ENCODE data around the gene KRT6B. TPM values are rescaled to one million over a fixed set of nuclear protein-coding genes. Genes with fewer than 3 reads are reported as not detected.
"Not testable (repeated sequence)": the region's sequence is repeated elsewhere in the genome, so short reads cannot be mapped to it uniquely, and the experiment has no call there.

KRT6B gene
- total RNA-seq, 4 donors from 2014 or later, result not detected

GRCh38 chr12:52494100-52494499 lies 42.2 kb upstream of the KRT6B start:
- no peak for DNase-seq
- Histone ChIP-seq H3K36me3 (no peaks in the 10 kb centered on the region), H3K4me1 (no peaks in the 10 kb centered on the region), H3K9me3 (no peaks in the 10 kb centered on the region), H3K27me3 (peaks cover 0 to 6% (median 3%) of the 10 kb centered on the region in 3 donors), H3K27ac (no peak overlapping the region), H3K4me3 (no peak overlapping the region)
- intact Hi-C loops (cut with DNase I; ENCODE audit: low total_unique reads) (no loop called here), in situ Hi-C loops (cut with MboI; ENCODE audit: low sequenced_read_pairs in 4 of 4) (no loop called here)
- TF ChIP-seq CTCF (IDR thresholded peaks at IDR 0.05 in 4 of 5, conservative IDR thresholded peaks at IDR 0.05 in 1 of 5) (no peak), POLR2A (IDR thresholded peaks at IDR 0.05) (no peak)
- no peak for ATAC-seq

GRCh38 chr12:52493172-52493571 lies 41.2 kb upstream of the KRT6B start, which contains the start of gene KRT6A:
Gene KRT6A, minus strand, starts transcription at chr12:52493257. Its CDS starts 69 bp downstream, at chr12:52493188.
- ATAC-seq (no peak), DNase-seq (no peak)
- H3K27ac ChIP-seq, result no peak within 1 kb of the TSS
- TF ChIP-seq CTCF (IDR thresholded peaks at IDR 0.05 in 4 of 5, conservative IDR thresholded peaks at IDR 0.05 in 1 of 5) (no peak), POLR2A (IDR thresholded peaks at IDR 0.05) (no peak)
- in situ Hi-C loops (cut with MboI; ENCODE audit: low sequenced_read_pairs in 4 of 4) (no loop called here), intact Hi-C loops (cut with DNase I; ENCODE audit: low total_unique reads) (no loop called here)
- H3K36me3 ChIP-seq, result no peaks in the 10 kb centered on the region
- no peaks in the 10 kb centered on the region for H3K4me1 ChIP-seq
- no peaks in the 10 kb centered on the region for H3K9me3 ChIP-seq
- H3K27me3 ChIP-seq, result peaks cover 0 to 6% (median 3%) of the 10 kb centered on the region in 3 donors
- no peak within 1 kb of the TSS for H3K4me3 ChIP-seq

GRCh38 chr12:52492405-52492804 lies 40.5 kb upstream of the KRT6B start:
- H3K36me3 ChIP-seq; H3K27ac ChIP-seq; H3K4me3 ChIP-seq; in situ Hi-C loops (cut with MboI; ENCODE audit: low sequenced_read_pairs in 4 of 4); H3K4me1 ChIP-seq; intact Hi-C loops (cut with DNase I; ENCODE audit: low total_unique reads); DNase-seq; ATAC-seq; H3K27me3 ChIP-seq; H3K9me3 ChIP-seq: not testable (repeated sequence)

GRCh38 chr12:52491495-52491894 lies 39.5 kb upstream of the KRT6B start:
- H3K36me3 ChIP-seq; H3K9me3 ChIP-seq; H3K27me3 ChIP-seq; in situ Hi-C loops (cut with MboI; ENCODE audit: low sequenced_read_pairs in 4 of 4); ATAC-seq; H3K4me1 ChIP-seq; DNase-seq; intact Hi-C loops (cut with DNase I; ENCODE audit: low total_unique reads); H3K4me3 ChIP-seq; H3K27ac ChIP-seq: not testable (repeated sequence)

- DNase-seq, result no peak
- TF ChIP-seq POLR2A (IDR thresholded peaks at IDR 0.05) (no peak), CTCF (IDR thresholded peaks at IDR 0.05 in 4 of 5, conservative IDR thresholded peaks at IDR 0.05 in 1 of 5) (no peak)
- in situ Hi-C loops (cut with MboI; ENCODE audit: low sequenced_read_pairs in 4 of 4), result no loop called here
Observed at GRCh38 chr12:52488736-52489135, 36.8 kb upstream of the KRT6B start.

GRCh38 chr12:52487744-52488443 lies 35.9 kb upstream of the KRT6B start:
- ATAC-seq; H3K4me3 ChIP-seq; DNase-seq; H3K9me3 ChIP-seq; in situ Hi-C loops (cut with MboI; ENCODE audit: low sequenced_read_pairs in 4 of 4); H3K4me1 ChIP-seq; H3K27ac ChIP-seq; H3K27me3 ChIP-seq; H3K36me3 ChIP-seq; intact Hi-C loops (cut with DNase I; ENCODE audit: low total_unique reads): not testable (repeated sequence)

More at GRCh38 chr12:52488736-52489135, 36.8 kb upstream of the KRT6B start:
- intact Hi-C loops (cut with DNase I; ENCODE audit: low total_unique reads), result no loop called here
- Histone ChIP-seq H3K4me1 (no peaks in the 10 kb centered on the region), H3K27ac (no peak overlapping the region), H3K4me3 (no peak overlapping the region), H3K36me3 (no peaks in the 10 kb centered on the region), H3K27me3 (peaks cover 0 to 6% (median 3%) of the 10 kb centered on the region in 3 donors), H3K9me3 (no peaks in the 10 kb centered on the region)
- ATAC-seq, result no peak

Measured in gastrocnemius medialis (tissue), 4 donors.